A673 (cell line): ENCODE results near the gene HOXD9.

ENCODE experiments used
- CTCF ChIP-seq: fragments of 300-800, 200-600 bp; sonication (generic); conservative IDR thresholded peaks from 2 replicates; pipeline ENCODE4 v1.5.1; 2017; ENCODE audit warnings: low read depth, mild to moderate bottlenecking, antibody characterized with exemption, low read length, moderate library complexity, mixed read lengths
- EZH2 ChIP-seq: fragments of 200-600 bp; sonication (generic); IDR thresholded peaks from 2 replicates; pipeline ENCODE4 v1.6.1; 2017; ENCODE audit warnings: borderline replicate concordance, low read depth, mild to moderate bottlenecking, mixed read lengths, antibody characterized with exemption, low read length; ENCODE audit not compliant: poor library complexity, severe bottlenecking

GRCh38 chr2:176095421-176095820 lies 27.1 kb upstream of the HOXD9 start:
- TF ChIP-seq CTCF (no peak), EZH2 (no peak)
